GM10847 (cell line): ENCODE data around the gene PTPRZ1.

Experiments
- POLR2A ChIP-seq: IDR thresholded peaks from 2 replicates; pipeline ENCODE4 v1.6.1; 2011; ENCODE audit not compliant: insufficient read length; ENCODE audit errors: extremely low read depth

The PTPRZ1 gene

DNA sequence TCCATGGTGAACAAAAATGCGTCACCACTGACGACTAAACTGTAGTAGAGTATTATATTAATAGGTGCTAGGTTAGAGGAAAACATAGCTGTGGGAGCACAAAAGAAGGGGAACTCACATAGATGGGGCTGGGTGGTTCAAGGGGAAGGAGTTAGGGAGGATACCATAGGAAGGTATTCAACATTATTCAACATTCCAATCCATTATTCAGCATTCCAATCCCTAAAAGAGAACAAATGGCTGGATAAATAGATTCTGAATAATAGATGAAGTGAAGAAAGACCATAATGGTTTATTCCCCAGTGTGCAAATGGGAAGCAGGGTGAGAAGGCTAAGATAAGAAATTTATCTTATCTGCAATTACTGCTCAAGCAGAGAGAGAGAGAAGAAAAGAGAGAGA lies 209.7 kb downstream of the PTPRZ1 start:
- no peak for TF ChIP-seq POLR2A

DNA sequence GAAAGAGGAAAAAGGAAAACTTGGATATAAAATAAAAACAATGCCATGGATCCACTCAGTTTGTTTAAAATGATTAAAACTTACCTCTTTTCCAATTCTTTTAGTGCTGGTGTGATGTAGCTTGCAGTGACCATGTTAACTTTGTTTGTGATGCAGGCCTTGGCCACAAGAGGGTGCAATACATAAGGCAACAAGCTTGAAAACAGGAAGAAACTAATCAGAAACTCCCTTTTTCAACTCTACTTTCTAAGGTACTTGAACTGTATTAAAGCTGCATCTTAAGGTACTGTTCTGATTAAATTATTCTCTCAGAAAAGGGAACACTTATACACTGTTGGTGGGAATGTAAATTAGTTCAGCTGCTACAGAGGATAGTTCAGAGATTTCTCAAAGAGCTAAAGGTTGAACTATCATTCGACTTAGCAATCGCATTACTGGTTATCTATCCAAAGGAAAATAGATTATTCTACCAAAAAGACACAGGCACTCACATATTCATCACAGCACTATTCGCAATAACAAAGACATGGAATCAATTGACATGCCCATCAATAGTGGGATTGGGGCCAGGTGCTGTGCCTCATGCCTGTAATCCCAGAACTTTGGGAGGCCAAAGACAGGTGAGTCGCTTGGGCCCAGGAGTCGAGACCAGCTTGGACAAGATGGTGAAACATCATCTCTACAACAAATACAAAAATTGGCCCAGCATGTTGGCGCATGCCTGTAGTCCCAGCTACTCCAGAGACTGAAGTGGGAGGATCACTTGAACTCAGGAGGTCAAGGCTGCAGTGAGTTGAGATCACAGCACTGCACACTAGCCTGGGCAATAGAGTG lies 220.2 kb downstream of the PTPRZ1 start:
- TF ChIP-seq POLR2A, result no peak

GRCh38 chr7:122094549-122094948 lies 221.6 kb downstream of the PTPRZ1 start:
- no peak for TF ChIP-seq POLR2A

DNA sequence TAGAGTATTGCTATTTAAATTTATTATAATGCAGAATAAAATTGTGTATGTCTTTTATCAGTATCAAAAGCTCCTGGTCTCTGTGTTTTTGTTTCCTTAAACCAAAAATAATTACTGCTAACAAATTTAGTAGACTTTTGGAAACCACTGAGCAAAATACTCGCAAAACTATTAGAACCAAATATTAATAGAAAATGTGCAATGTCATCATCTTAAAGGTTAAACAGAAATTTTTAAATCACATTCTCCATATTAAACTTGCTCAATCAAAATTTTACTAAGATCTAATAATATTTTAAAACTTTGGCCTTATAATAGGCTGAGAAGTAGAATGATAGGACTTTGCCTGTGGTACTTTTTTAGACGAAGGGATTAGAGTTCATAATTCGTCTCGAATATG lies 222.7 kb downstream of the PTPRZ1 start:
- TF ChIP-seq POLR2A, result no peak

DNA sequence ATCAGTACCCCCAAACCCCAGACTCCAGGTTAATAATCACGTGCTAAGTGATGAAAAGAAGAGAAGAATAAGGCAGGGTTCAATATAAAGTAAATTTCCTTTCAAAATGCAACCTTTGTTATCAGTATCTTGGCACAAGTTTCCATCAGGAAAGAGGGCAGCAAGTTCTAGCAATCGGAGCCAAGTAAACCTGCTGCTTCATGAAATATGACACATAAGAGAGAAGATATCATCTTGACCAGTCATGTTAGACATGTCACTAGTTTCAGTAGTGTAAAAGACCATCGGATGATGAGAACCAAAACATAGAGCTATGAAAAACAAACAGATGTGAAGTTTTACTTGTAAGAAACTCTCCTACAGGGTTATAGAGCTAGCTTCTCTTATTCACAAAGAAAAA lies 227.1 kb downstream of the PTPRZ1 start:
- TF ChIP-seq POLR2A, result no peak

GRCh38 chr7:122103064-122103463 lies 230.1 kb downstream of the PTPRZ1 start:
- TF ChIP-seq POLR2A, result no peak
